Stimulated activated naive CD4-positive, alpha-beta T cell treated with Interleukin-2 at 50 U/mL for 16 hours (primary cell): ENCODE measurements around the gene FOXJ3.

Source experiments
- DNase-seq: peaks from one replicate; lab custom pipeline; 2025; lab: John Stamatoyannopoulos, UW

Gene FOXJ3

DNA sequence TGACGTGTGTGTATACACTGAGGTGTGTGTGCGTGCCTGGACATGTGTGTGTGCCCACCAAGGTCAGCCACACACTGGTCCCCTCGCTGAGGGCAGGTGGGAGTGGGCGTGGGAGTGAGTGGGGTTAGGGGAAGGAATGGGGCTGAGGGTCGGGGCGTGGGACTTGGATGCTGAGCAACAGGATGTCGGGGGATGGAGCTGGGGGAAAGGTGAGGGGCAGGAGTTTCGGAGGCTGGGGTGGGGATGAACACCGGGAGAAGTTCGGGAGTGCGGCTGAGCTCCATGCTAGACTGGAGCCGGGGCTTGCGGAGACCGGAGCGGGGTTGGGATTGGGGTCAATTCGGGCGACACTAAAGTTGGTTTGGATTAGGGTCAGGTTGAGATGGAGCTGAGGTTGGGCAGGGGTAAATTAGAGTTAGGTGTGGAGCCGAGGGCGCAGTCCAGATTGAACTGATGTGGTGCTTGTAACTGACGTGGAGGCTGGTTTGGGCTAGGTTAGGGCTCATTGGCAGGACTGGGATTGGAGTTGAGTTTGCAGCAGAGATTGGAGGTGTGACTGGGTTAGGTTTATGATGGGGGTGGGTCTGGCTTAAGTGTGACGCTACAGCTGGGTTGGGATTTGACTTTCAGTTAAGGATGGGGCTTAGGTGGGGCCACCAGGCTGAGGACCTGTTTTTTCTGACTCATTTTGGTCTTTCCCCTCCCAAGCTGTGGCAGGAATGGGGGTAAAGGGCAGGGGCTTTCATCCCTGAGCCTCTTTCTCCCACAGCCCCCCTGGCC, 167.2 kb downstream of the FOXJ3 start:
- DNase-seq = no peak

DNA sequence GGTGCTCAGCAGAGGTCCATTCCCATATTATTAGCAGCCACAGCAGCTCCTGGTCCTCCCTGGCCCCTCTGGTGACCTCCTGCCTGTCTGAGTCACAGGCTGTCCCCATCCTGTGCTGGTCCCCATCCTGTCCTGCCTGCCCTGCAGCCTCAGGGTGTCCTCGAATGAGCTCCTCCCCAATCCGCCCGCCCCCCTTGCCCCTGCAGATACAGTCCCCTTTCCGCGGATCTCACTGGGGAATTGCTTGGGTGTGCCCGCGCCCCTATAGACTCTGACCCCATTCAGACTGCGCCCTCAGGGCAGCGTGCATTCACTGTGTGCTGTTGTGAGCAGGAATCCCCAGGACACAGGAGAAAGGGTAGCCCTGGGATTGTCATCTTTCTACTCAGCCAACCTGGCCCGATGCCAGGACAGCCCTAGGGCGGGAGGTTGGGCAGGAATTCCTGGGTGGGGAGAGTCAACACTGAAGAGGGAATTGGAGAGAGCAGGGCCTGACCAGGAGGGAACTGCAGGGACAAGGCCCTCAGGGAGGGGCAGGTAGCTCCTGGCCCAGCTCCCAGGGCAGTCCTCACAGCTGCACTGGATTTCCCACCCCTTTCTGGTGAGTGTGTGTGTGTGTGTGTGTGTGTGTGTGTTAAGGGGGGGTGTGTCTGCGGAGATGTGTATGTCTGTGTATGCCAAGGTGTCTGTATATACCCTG, 169.4 kb downstream of the FOXJ3 start:
- no peak for DNase-seq

DNA sequence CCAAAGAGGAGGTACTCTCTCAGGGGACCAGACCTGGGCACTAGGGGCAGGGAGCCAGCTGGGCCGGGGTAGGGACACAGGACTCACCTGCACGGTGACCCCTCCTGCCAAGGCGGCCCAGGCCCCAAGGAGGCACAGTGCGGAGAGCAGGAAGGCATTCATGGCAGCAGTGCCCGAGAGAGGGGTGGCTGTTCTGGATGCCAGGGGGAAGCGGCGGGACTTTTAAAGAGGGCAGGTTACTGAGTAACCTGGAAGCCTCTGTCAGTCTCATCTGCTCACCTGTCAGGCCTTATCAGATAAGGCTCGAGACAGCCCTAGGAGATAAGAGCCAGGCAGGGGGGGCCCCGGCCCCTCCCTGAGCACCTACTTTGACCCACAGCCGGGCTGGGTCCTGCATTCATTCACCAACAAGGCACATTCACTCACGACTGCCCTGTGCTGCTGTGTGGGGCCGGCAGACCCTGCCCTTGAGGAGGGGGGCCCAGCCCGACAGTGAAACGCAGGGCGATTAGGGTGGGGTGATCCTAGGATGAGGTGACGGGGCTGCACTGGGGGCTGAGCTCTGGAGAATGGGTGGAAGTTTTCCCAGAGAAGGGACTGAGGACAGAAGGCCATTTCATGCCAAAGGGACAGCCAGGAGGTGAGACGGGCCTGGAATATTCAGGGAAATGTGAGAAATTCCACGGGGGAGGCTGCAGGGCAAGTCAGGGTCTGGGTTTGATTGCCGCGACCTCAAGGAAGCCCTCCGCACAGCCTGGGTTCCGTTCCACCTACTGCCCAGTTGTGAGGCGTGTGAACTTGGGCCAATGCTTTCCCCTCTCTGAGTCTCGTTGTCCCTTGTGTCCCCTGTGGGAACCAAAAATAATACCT, 170.2 kb downstream of the FOXJ3 start, which contains the start of gene GUCA2A:
Gene GUCA2A (minus strand): TSS at position 195 of the 870 bp plus-strand sequence. CDS start 33 bp downstream, at position 162.
- DNase-seq = no peak

DNA sequence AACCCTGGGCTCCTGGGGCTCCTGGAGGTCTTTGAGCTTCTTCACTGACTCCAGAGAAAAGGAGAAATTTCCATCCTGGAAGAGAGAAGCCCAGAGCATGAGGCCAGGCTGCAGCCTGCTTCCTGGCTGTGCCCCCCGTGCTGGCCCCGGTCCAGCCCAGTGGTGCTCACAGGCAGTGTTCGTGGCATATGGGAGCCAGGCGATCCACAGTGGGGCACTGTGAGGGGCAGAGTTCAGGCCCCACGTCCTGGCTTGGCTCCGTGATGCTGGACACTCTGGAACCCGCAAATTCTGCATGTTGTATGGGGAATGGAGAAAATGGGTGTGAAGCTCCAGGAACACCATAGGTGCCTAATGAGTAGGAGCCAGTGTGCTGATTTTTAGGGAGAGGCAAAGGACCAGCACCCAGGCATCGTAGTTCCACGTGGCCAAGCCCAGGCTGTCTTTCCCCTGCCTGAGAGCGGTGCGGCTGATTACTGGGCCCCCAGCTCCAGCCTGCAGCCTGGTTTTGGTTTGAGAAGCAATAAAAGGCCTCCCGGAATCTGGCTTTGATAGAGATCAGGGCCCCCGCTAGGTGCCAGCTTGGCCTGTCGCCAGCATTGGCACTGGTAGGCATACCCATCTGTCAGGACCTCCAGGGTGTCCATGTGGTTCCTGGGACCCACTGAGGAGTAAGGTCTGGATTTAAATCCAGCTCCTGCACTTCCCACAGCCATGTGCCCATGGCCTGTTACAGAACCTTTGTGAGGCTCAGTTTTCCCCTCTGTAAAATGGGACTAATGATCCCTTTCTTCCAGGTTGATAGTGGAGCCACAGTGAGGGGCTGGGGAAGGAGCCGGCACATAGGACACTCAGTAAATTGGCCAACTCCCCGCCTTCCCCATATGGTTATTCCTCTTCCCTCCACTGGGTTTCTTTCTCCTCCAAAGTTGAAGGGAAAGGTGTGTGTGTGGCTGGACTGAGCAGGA, 171.2 kb downstream of the FOXJ3 start:
- no peak for DNase-seq

DNA sequence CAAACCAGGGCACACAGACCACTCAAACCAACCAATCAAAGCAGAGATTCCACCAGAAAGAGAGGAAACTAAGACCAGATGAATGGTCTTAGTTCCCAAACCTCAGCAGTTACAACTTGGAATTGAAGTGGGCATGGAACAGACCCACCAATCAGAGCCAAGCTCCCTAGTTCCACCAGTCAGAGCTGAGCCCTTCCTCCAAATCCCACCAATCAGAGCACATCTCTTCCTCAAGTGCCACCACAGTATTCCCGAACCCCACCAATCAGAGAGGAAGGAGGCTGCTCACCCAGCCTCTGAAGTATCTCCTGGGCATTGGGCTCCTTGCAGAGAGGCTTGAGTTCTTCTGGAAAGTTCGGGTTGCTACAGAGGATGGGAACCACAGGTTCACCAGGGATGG, 171.9 kb downstream of the FOXJ3 start:
- DNase-seq = no peak

DNA sequence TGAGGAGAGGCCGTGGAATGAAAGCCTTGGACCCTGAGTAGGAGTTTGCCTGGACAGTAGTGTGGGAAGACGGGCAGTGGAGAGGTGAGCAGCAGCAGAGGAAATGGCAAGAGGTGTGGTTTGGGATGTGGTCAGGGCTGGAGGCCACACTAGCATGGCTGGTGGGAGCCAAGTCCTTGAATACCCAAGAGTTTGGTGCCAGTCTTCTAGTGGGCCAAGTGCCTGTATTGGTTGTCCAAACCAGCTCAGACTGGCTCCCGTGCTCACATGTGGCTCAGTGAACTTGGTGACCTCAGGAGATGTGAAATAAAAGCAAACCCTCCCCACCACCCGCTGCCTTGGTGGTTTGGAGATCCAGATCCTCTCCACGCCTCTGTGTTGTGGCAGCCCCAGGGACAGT, 172.9 kb downstream of the FOXJ3 start:
- DNase-seq = no peak

DNA sequence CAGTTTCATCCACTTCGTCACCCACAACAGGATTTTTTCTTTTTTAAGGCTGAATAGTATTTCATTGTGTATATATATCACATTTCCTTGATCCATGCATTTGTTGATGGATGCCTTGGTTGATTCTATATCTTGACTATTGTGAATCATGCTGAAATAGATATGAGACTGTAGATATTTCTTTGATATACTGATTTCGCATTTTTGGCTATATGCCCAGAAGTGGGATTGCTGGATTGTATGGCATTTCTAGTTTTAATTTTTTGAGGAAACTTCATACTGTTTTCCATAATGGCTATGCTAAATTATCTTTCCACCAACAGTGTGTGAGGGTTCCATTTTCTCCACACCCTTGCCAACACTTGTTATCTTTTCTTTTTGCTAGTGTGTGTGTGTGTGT, 176.8 kb downstream of the FOXJ3 start:
- DNase-seq = no peak

DNA sequence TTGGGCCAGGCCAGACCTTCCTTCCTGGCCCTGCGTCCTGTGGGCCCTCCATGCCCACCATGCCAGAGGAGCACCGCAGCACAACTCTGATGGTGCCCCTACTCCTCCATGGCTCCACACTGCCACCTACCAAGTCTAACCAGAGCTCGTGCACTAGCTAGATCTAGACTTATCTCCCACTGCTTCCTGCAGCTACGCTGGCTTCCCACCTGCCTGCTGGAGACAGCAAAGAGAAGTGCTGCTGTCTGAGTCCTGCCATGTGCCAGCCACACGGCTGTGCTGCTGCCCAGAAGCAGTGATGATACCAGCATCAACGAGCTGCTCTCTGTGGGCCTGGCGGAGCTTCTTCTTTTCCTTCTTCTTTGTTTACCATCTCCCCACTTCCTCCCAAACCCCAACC, 177.4 kb downstream of the FOXJ3 start:
- no peak for DNase-seq

DNA sequence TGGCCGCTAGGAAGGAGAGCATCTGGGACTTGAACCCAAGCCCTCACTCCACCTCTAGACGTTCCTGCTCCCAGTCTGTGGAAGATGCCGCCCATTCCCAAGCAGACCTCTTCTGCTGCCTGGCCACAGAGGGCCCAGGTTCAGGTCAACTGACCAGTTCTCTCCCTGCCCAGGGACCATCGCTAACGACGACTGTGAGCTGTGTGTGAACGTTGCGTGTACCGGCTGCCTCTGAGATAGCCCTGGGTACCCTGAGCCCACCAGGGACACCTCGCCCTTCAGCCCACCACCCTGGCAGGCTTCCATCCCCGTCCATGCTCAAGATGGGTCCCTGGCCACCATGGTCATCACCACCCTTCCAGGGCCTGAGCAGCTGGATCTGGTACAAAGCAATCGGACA, 179.7 kb downstream of the FOXJ3 start:
- DNase-seq = no peak

DNA sequence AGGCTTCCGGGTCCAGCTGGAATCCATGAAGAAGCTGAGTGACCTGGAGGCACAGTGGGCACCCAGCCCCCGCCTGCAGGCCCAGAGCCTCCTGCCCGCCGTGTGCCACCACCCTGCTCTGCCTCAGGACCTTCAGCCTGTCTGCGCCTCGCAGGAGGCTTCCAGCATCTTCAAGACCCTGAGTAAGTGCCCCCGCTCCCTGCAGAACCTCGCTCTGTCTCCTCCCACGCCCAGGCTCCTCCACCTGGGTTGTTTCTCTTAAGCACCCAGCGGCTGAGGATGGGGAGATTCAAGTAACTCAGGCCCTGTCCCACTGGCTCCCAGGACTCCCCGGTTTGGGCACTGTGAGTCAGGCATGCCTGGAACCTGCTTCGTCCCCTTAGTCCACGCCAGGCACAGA, 180.3 kb downstream of the FOXJ3 start:
- DNase-seq = no peak

DNA sequence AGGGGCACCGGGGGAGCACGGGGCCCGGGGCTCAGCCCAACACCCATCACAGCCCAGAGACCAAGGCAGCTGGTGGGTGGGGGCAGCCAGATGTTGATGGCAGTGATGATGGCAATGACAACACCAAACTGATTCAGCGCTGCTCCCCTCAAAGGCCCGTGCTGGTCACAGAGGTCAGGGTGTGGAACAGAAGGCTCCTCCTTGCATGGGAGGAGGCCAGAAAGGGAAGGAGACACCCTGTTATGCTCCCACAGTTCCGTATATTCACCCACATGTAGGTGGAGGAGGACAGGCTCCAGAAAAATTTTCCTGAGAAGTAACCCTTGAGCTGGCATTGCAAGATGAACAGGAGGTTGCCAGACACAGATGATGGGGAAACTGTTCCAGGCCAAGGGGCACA, 181.4 kb downstream of the FOXJ3 start:
- no peak for DNase-seq

DNA sequence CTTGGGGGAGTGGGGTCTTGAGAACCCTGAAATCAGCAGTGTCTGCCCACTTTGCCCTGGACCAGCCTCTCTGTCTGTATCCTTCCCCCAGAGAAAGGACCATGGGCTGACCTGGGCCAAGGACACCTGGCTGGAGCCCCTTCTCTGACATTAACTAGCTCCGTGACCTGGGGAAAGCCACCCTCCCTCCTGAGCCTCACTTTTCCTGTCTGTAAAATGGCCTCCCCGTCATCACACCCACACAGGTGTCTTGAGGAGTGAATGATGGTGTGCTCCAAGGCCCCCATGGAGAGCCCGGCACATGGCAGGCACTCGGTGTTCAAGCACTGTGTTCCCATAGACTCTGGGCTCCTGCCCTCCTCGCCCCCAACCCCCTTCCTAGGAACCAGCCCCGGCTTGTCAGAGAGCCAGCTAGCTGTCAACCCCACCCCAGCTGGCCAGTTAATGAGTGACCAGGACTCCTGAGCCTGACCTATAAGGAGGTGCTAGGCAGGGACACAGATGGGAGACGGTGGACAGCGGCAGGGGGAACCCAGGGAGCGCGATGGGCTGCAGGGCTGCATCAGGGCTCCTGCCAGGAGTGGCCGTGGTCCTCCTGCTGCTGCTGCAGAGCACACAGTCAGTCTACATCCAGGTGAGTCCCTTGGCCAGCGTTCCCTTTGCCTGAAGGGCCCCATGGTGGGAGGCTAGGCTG, 182.0 kb downstream of the FOXJ3 start, which contains the start of gene GUCA2B:
Gene GUCA2B (plus strand): TSS at position 504 of the 694 bp plus-strand sequence. CDS start 41 bp downstream, at position 545.
- DNase-seq = no peak

DNA sequence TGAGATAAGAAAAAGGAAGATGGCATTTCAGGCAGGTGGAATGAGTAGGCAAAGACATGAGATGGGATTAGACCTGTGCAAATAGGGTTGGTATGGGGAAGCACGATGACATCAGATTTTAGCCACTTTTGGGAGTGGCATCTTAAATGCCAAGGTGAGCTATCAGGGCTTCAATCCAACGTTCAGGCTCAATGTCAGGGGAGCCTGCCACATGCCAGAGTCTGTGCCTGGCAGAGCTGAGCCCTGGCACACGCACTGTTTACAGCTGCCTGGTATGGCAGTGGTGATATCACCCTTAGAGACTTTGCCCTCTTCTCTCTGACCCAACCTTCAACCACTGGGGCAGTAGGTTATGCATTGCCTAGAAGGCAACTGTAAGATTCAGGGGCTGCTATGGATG, 182.9 kb downstream of the FOXJ3 start:
- DNase-seq = no peak

DNA sequence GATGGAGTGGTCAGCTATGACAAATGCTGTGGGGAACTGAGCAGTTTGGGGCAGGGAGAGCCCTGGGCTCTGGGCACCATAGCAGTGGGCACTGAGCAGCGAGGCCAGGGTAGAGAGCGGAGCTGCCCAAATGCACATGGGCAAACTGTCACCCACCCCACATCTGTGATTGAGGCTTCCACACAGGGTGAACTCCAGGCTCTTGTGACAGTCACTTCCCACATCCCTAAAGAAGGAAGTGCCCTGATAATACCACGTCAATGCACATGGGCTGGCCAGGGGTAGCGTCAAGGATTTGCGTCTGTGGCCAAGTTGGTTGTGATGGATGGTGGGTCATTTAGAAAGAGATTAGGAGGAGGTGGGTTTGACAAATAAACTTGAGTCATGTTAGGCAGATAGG, 184.4 kb downstream of the FOXJ3 start:
- no peak for DNase-seq

DNA sequence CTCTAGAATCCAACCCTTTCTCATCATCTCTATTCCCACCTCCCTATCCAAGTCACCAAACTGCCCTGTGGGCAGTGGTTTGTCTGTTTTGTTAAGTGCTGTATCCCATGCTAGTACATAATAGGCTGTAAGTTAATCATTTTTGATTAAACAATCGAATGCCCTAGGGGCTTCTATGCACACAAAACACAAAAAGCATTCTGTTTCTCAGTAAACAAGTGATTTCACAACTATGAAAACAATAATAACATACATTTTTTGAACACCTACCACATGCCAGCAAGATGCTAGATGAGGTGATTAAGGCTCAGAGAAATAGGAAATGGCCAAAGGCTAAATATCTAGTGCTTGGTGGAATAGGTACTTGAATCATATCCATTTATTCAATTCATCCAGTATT, 186.9 kb downstream of the FOXJ3 start:
- no peak for DNase-seq

DNA sequence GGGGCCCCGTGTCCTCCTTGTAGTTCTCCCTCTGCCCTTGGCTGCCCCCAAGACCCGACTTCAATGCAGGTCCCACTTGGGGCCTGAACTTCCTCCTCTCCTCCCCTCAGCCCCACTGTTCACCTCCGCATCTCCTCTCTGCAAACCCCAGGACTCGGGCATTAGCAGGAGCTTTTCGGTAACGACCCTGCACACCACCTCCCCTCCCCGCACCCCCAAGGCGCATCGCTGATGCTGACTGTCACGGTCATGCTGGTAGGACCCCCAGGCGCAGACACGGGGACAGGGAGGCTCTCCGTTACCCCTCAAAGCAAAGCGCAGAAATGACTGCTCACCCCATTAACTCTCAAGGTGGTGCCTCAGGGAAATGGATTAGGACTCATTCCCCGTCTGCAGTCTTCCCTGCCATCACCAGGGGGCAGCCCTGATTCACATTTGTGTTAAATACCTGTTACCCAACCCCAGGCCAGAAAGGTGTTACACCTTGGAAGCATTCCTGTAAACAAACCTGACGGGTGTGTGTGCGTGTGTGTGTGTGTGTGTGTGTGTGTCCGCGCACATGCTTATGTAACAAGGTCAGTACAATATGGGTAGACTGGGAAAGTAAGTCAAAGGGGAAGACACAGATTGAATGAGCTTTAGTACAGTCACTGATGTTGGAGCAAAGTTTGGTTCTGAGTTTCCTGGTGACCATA, 188.3 kb downstream of the FOXJ3 start:
- DNase-seq = peak; percentile 42

DNA sequence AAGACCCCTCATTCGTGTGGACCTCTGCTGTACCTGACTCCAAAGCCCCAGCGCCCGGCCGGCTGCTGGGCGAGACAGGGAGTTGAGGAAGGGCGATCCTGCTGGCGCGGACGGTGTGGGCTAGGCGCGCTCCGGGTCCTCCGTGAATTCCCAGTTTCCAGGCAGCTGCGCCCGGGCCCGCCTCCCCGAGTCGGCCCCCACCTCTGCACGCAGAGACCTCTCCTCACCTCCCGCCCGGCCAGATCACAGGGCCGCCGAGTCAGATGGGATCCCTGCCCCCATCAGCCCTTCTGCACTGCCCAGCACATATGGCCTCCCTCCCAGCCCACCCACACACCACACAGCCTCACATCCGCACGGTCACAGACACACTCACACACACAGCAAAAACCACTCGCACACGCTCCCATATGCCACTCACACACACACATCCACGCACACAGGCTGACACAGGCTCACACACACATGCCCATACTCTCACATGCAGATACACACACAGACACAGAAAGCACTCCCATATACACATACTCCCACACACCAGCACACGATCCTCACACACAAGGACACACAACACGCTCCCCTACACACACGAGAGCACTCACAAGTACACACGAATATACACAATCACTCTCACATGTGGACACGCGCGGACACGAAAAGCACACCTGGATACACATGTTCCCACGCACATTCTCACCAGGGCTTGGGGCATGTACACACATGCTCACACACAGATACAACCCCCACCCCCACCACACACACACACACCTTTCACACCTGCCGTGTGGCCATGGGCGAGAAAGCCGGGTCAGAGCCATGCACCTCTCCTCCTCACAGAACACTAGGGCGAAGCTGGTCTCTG, 189.0 kb downstream of the FOXJ3 start:
- DNase-seq = no peak

DNA sequence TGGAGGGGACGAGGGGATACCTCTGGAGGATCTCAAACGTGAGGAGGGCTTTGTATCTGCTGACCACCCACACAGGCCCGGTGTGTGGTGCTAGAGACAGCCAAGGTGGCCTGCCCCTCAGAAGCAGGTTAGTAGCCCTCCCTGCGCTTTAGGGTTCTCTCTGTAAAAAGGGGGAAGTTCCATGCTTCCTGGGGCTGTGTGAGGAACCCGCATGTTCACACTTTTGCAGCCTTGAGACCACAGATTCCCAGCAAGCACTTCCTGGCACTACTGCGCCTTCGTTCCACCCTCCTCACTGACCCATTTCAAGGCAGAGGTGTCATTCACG, 189.7 kb downstream of the FOXJ3 start:
- DNase-seq = no peak

DNA sequence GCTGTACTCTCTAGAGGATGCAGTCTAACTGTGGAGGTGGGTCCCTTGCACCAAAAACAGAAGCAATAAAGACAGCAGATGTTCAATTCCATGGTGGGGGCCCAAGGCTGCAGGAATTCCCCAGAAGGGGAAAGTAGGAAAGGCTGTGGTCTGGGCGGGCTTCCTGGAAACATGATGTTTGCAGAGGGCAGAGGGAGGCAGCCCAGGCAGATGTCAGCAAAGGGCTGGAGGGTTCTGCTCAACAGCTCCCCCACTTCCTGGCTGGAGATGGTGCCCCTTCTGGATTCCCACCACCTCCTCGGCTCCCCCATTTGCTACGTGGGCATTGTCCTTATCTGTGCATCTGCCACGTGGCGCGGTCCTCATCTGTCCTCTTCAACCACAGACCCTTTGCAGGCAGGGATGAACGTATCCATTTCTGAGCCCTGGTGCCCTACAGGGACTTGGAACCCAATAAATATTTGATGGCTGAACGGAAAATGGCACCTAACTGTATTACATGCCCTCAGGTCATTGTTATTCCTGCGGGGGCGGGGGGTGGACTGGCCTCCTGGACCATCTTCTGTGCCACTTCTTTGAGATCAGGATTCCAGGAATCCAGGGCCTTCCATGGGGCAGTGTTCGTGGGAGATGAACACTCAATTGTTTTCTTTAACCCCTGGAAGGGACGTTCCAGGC, 190.2 kb downstream of the FOXJ3 start:
- no peak for DNase-seq
